GM21723 (cell line): ENCODE measurements around the gene METRN.

ENCODE experiments used
- ATAC-seq: cut with Tn5 transposase; IDR thresholded peaks from one replicate; pipeline ENCODE4 v1.9.1; 2021; ENCODE audit warnings: mild to moderate bottlenecking, moderate library complexity; ENCODE audit not compliant: unreplicated experiment

The METRN gene

GRCh38 chr16:677316-678190, 37.4 kb upstream of the METRN start:
- ATAC-seq: no peak

GRCh38 chr16:678209-678857, 36.6 kb upstream of the METRN start:
- ATAC-seq: no peak

GRCh38 chr16:678858-679813, 35.8 kb upstream of the METRN start:
- no peak for ATAC-seq

- ATAC-seq: peak; percentile 38
Observed at GRCh38 chr16:679814-680624, 34.9 kb upstream of the METRN start, which contains the start of gene STUB1. Gene STUB1, plus strand, starts transcription at chr16:680410. Its CDS starts 116 bp downstream, at chr16:680526.

- ATAC-seq: no peak
Observed at GRCh38 chr16:680625-680945, 34.3 kb upstream of the METRN start.

GRCh38 chr16:680967-681745, 33.8 kb upstream of the METRN start:
- no peak for ATAC-seq

- no peak for ATAC-seq
Observed at GRCh38 chr16:681746-682427, 33.0 kb upstream of the METRN start.

GRCh38 chr16:682493-683395, 32.2 kb upstream of the METRN start:
- ATAC-seq: no peak

- no peak for ATAC-seq
Observed at GRCh38 chr16:683396-684070, 31.4 kb upstream of the METRN start.

GRCh38 chr16:684071-684794, 30.7 kb upstream of the METRN start, which contains the start of gene JMJD8:
Gene JMJD8, minus strand, starts transcription at chr16:684334. Its CDS starts 15 bp downstream, at chr16:684319.
- ATAC-seq: peak; percentile 59

- no peak for ATAC-seq
Observed at GRCh38 chr16:684961-685696, 29.8 kb upstream of the METRN start.

GRCh38 chr16:685967-686366, 29.0 kb upstream of the METRN start:
- no peak for ATAC-seq

- ATAC-seq: no peak
Observed at GRCh38 chr16:686459-687260, 28.3 kb upstream of the METRN start.

- ATAC-seq: no peak
Observed at GRCh38 chr16:687499-687898, 27.4 kb upstream of the METRN start.
